K562 (cell line): Measurements from ENCODE around the gene SLC41A3. TPM values are rescaled to one million over a fixed set of nuclear protein-coding genes. Genes with fewer than 3 reads are reported as not detected.

Experiments
- ATAC-seq: fragments of 200-7000 bp; cut with Tn5 transposase; 3 replicates; pipeline ENCODE4 v1.9.1; 2020; ENCODE audit warnings: moderate library complexity
- BruUV-seq: library from RNA; stranded (reverse); fragments of 400-500 nt; replicated peaks from 2 replicates; lab custom pipeline; 2021; lab: Mats Ljungman, UMichigan
- CTCF ChIA-PET: fragments of 300-600 bp; formaldehyde crosslinking; extraction: SDS; loops from one replicate; lab custom pipeline; 2021; ENCODE audit warnings: low intra/inter-chr PET ratio; lab: Yijun Ruan, JAX
- POLR2A ChIA-PET: fragments of 300-600, 350-650 bp; sonication (Branson Sonifier 250); formaldehyde crosslinking; extraction: SDS; loops from one replicate; lab custom pipeline; 2021; ENCODE audit warnings: antibody characterized with exemption, inconsistent platforms; lab: Yijun Ruan, JAX
- DNase-seq, 4 experiments: peaks; one replicate each; pipeline versions ENCODE4 v3.0.0 to v3.0.0-alpha.2; 2011 to 2018; ENCODE audit warnings: low spot score in 3 of 4, mixed read lengths in 3 of 4; ENCODE audit errors: extremely low read depth in 1 of 4
- FAIRE-seq: peaks from 2 replicates; lab custom pipeline; 2011; peaks lifted over from hg19 to GRCh38; lab: Jason Lieb, UNC
- H2AFZ ChIP-seq: 2 replicates; pipeline ENCODE4 v1.6.0; 2011; ENCODE audit warnings: low read depth, low read length, control low read depth, inconsistent platforms
- H3K27ac ChIP-seq: fragments of 200-600 bp; 3 replicates; pipeline ENCODE4 v1.8.0; 2011; ENCODE audit warnings: low read depth, mild to moderate bottlenecking, control low read depth, inconsistent platforms, low read length, moderate library complexity, mixed read lengths; ENCODE audit errors: extremely low read depth
- H3K27me3 ChIP-seq, 2 experiments: fragments of 300-600 bp in 1 of 2; 2 replicates in 1 of 2; 3 replicates in 1 of 2; pipeline versions ENCODE4 v1.6.0 to v1.8.0; 2011; ENCODE audit warnings: inconsistent platforms in 2 of 2, low read length in 2 of 2, mild to moderate bottlenecking in 1 of 2, mixed read lengths in 1 of 2, moderate library complexity in 1 of 2; ENCODE audit not compliant: control insufficient read depth in 2 of 2, insufficient read depth in 2 of 2
- H3K36me3 ChIP-seq: fragments of 300-600 bp; 3 replicates; pipeline ENCODE4 v1.8.0; 2011; ENCODE audit warnings: mild to moderate bottlenecking, low read length, inconsistent platforms; ENCODE audit not compliant: control insufficient read depth, insufficient read depth
- H3K4me1 ChIP-seq, 2 experiments: fragments of 200-600 bp in 1 of 2; replicated peaks in 1 of 2; 2 replicates in 1 of 2; 3 replicates in 1 of 2; pipeline versions ENCODE4 v1.5.1 to v1.8.0; 2011; ENCODE audit warnings: inconsistent platforms in 2 of 2, low read length in 2 of 2, mild to moderate bottlenecking in 1 of 2, mixed read lengths in 1 of 2, moderate library complexity in 1 of 2; ENCODE audit not compliant: control insufficient read depth in 2 of 2, insufficient read depth in 2 of 2
- H3K4me2 ChIP-seq: 2 replicates; pipeline ENCODE4 v1.6.1; 2011; ENCODE audit warnings: low read length, control low read depth, inconsistent platforms, mixed read lengths; ENCODE audit not compliant: insufficient read depth
- H3K4me3 ChIP-seq: fragments of 200-600 bp; sonication (generic), shearing (Covaris generic); 2 replicates; pipeline ENCODE4 v1.5.1; 2016; ENCODE audit warnings: control low read depth, inconsistent platforms
- H3K79me2 ChIP-seq: fragments of 200-600 bp; 3 replicates; pipeline ENCODE4 v1.8.0; 2011; ENCODE audit warnings: low read length, inconsistent platforms; ENCODE audit not compliant: control insufficient read depth, insufficient read depth
- H3K9ac ChIP-seq, 2 experiments: 2 replicates each; pipeline versions ENCODE4 v1.6.0 to v1.6.1; 2011; ENCODE audit warnings: low read depth in 2 of 2, low read length in 2 of 2, control low read depth in 1 of 2, inconsistent platforms in 1 of 2, mild to moderate bottlenecking in 1 of 2, mixed read lengths in 1 of 2; ENCODE audit not compliant: insufficient read depth in 1 of 2
- H3K9me1 ChIP-seq: one replicate; pipeline ENCODE4 v1.6.0; 2011; ENCODE audit warnings: inconsistent platforms, mild to moderate bottlenecking, low read length, moderate library complexity; ENCODE audit not compliant: control insufficient read depth, insufficient read depth
- H3K9me3 ChIP-seq: replicated peaks from 2 replicates; pipeline ENCODE4 v1.5.1; 2011; ENCODE audit warnings: low read depth, low read length, inconsistent platforms; ENCODE audit not compliant: control insufficient read depth, insufficient read depth
- H4K20me1 ChIP-seq: replicated peaks from 2 replicates; pipeline ENCODE4 v1.6.1; 2011; ENCODE audit warnings: low read length, inconsistent platforms, mixed read lengths; ENCODE audit not compliant: control insufficient read depth, insufficient read depth
- C11orf30 ChIP-seq: fragments of 450-650 bp; IDR thresholded peaks from 2 replicates; pipeline ENCODE4 v1.6.1; 2016; ENCODE audit warnings: low read depth, mild to moderate bottlenecking
- CCNT2 ChIP-seq: IDR thresholded peaks from 2 replicates; pipeline ENCODE4 v1.6.1; 2011; ENCODE audit warnings: borderline replicate concordance, low read depth, mild to moderate bottlenecking, moderate library complexity, mixed read lengths, low read length; ENCODE audit not compliant: insufficient read length; ENCODE audit errors: extremely low read depth
- FOXJ3 ChIP-seq: sonication (generic); formaldehyde crosslinking; IDR thresholded peaks from 2 replicates; pipeline ENCODE4 v1.4.0; 2020; ENCODE audit warnings: mild to moderate bottlenecking, missing genetic modification reagents
- FOXP1 ChIP-seq: sonication (generic); formaldehyde crosslinking; IDR thresholded peaks from 2 replicates; pipeline ENCODE4 v1.8.0; 2022; ENCODE audit warnings: mild to moderate bottlenecking, missing genetic modification reagents
- FUS ChIP-seq: fragments of 200-400 bp; formaldehyde crosslinking; optimal IDR thresholded peaks from 2 replicates; pipeline ENCODE3; 2017; ENCODE audit warnings: low read depth, low read length
- HDAC3 ChIP-seq: fragments of 450-650 bp; IDR thresholded peaks from 2 replicates; pipeline ENCODE4 v1.6.1; 2018; ENCODE audit warnings: borderline replicate concordance, mild to moderate bottlenecking, moderate library complexity; ENCODE audit not compliant: partially characterized antibody
- HDGF ChIP-seq: fragments of 450-650 bp; IDR thresholded peaks from 2 replicates; pipeline ENCODE4 v1.6.1; 2016
- ILK ChIP-seq: fragments of 450-650 bp; IDR thresholded peaks from 2 replicates; pipeline ENCODE4 v1.6.1; 2016; ENCODE audit warnings: missing genetic modification characterization, low read depth, mild to moderate bottlenecking, missing compliant biosample characterization, moderate library complexity, borderline replicate concordance
- MED1 ChIP-seq: sonication (generic); formaldehyde crosslinking; IDR thresholded peaks from 2 replicates; pipeline ENCODE4 v1.8.1; 2023; ENCODE audit warnings: missing genetic modification reagents, borderline replicate concordance
- NCOR1 ChIP-seq: fragments of 450-650 bp; IDR thresholded peaks from 2 replicates; pipeline ENCODE4 v1.6.1; 2016; ENCODE audit warnings: mild to moderate bottlenecking, moderate library complexity
- NR4A1 ChIP-seq, 2 experiments: fragments of 250-450 bp in 1 of 2; fragments of 450-650 bp in 1 of 2; sonication (Bioruptor Pico) in 1 of 2; IDR thresholded peaks; 2 replicates each; pipeline versions ENCODE4 v1.4.0 to v1.6.1; 2016 to 2020; ENCODE audit warnings: mild to moderate bottlenecking in 2 of 2, missing compliant biosample characterization in 1 of 2, missing genetic modification characterization in 1 of 2, moderate library complexity in 1 of 2
- TOE1 ChIP-seq, 2 experiments: fragments of 450-650 bp in 1 of 2; sonication (generic) in 1 of 2; formaldehyde crosslinking in 1 of 2; IDR thresholded peaks; 2 replicates each; pipeline versions ENCODE4 v1.7.1 to v1.8.0; 2016 to 2022; ENCODE audit warnings: borderline replicate concordance in 2 of 2, mild to moderate bottlenecking in 2 of 2, antibody characterized with exemption in 1 of 2, inconsistent platforms in 1 of 2, low read depth in 1 of 2, missing genetic modification reagents in 1 of 2, moderate library complexity in 1 of 2
- ZNF124 ChIP-seq: sonication (generic); formaldehyde crosslinking; IDR thresholded peaks from 2 replicates; pipeline ENCODE4 v1.8.1; 2022; ENCODE audit warnings: missing genetic modification reagents
- ZNF146 ChIP-seq: IDR thresholded peaks from one replicate; pipeline ENCODE4 v1.6.1; 2018; ENCODE audit warnings: missing compliant biosample characterization; ENCODE audit not compliant: unreplicated experiment
- ZNF717 ChIP-seq: fragments of 250-450 bp; sonication (Bioruptor Pico); IDR thresholded peaks from 2 replicates; pipeline ENCODE4 v1.5.0; 2021
- WGBS: fragments of 100-300 bp; shearing (Covaris generic); methylation state at CpG from one replicate; pipeline ENCODE4 v1.1.6; 2016; ENCODE audit warnings: low coverage, mixed read lengths; ENCODE audit not compliant: insufficient coverage; ENCODE audit errors: missing lambda C conversion rate; 5-methylcytosine and 5-hydroxymethylcytosine counted together
- in situ Hi-C: fragments of 300-500 bp; cut with MboI; formaldehyde crosslinking; loops from 4 replicates; pipeline ENCODE4 v1.15.0; 2018; ENCODE audit warnings: inconsistent platforms, mixed read lengths
- intact Hi-C: fragments of 100-400 bp; cut with micrococcal nuclease; formaldehyde crosslinking; loops from 2 replicates; pipeline ENCODE4 v1.14.2; 2022
- polyA plus RNA-seq, 8 experiments: library from polyadenylated mRNA; depleted of rRNA in 4 of 8; stranded (reverse) in 5 of 8; unstranded in 3 of 8; fragments of >200 nt; fragmentation: Nextera tagmentation in 2 of 8; fragmentation: Illumina TruSeq in 1 of 8; extraction: Ambion mirVana in 2 of 8; extraction: Trizol in 1 of 8; gene quantifications; 2 replicates each; pipeline versions ENCODE4 v1.2.1 to v1.2.3, GENCODE V29; 2011 to 2014; ENCODE audit warnings: inconsistent platforms in 1 of 8, missing spikeins in 1 of 8
- total RNA-seq, 7 experiments: library from RNA; depleted of rRNA in 6 of 7; stranded (reverse); fragments of >200 nt in 6 of 7; fragmentation: Illumina TruSeq in 2 of 7; extraction: Trizol in 2 of 7; gene quantifications; 2 replicates each; pipeline versions ENCODE4 v1.2.1 to v1.2.3, GENCODE V29; 2011 to 2021; ENCODE audit warnings: low replicate concordance in 1 of 7
- TF ChIP-seq, protein P1 (sequence below): fragments of 450-650 bp; formaldehyde crosslinking; IDR thresholded peaks from 2 replicates; pipeline ENCODE4 v1.4.0; 2022; ENCODE audit warnings: missing genetic modification characterization

The SLC41A3 gene
- total and polyA plus RNA-seq, 9 of the 15 experiments (the other 6 are each of a cell fraction or from before 2014, with no cell fraction given), result 4.1 to 20.7 (median 11.2) TPM

DNA sequence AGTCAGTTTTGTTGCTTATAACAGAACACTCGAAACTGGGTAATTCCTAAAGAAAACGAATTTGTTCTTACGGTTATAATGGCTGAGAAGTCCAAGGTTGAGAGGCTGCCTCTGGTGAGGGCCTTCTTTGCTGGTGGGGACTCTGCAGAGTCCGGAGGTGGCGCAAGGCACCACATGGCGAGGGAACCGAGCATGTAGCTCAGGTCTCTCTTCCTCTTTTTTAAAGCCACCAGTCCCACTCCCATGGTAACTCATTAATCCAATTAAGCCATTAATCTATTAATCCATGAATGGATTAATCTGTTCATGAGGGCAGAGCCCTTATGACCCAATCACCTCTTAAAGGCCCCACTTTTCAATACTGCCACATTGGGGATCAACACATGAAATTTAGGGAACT lies 64.9 kb downstream of the SLC41A3 start (continued):
- TF ChIP-seq, protein P1, sequence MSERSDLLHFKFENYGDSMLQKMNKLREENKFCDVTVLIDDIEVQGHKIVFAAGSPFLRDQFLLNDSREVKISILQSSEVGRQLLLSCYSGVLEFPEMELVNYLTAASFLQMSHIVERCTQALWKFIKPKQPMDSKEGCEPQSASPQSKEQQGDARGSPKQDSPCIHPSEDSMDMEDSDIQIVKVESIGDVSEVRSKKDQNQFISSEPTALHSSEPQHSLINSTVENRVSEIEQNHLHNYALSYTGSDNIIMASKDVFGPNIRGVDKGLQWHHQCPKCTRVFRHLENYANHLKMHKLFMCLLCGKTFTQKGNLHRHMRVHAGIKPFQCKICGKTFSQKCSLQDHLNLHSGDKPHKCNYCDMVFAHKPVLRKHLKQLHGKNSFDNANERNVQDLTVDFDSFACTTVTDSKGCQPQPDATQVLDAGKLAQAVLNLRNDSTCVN (CRISPR knock-in tag), result no peak
- TF ChIP-seq FOXP1 (CRISPR knock-in tag) (no peak), MED1 (CRISPR knock-in tag) (no peak), HDGF (no peak), ILK (tag) (no peak), NCOR1 (no peak)

- WGBS, result 11% methylated on average over 1 of the region's 1 CpG
- ChIA-PET CTCF (no interaction called here), POLR2A (no interaction called here)
Measured at GRCh38 chr3:126018545-126018944, 65.4 kb downstream of the SLC41A3 start.

More at GRCh38 chr3:126018545-126018944, 65.4 kb downstream of the SLC41A3 start:
- TF ChIP-seq FUS (no peak), HDAC3 (no peak), FOXJ3 (CRISPR knock-in tag) (no peak), TOE1 (IDR thresholded peaks at IDR 0.05; ENCODE audit: borderline replicate concordance) (no peak), TOE1 (CRISPR knock-in tag; IDR thresholded peaks at IDR 0.05; ENCODE audit: borderline replicate concordance, low read depth) (no peak), ZNF146 (CRISPR knock-in tag) (no peak), ZNF717 (CRISPR knock-in tag) (no peak), C11orf30 (no peak), ZNF124 (CRISPR knock-in tag) (no peak), NR4A1 (CRISPR knock-in tag; IDR thresholded peaks at IDR 0.05) (no peak), NR4A1 (tag; IDR thresholded peaks at IDR 0.05) (no peak), CCNT2 (no peak)
- no peak overlapping the region for H3K4me3 ChIP-seq
- H2AFZ ChIP-seq, result no peak overlapping the region
- no peak overlapping the region for H3K9ac ChIP-seq
- H3K9me1 ChIP-seq, result no peaks in the 10 kb centered on the region
- FAIRE-seq (no peak), ATAC-seq (no peak), DNase-seq (no peak)
- intact Hi-C loops, result no loop called here
- no peaks in the 10 kb centered on the region for H3K4me1 ChIP-seq
- no peaks in the 10 kb centered on the region for H4K20me1 ChIP-seq
- H3K4me2 ChIP-seq, result no peak overlapping the region
- no peaks in the 10 kb centered on the region for H3K9me3 ChIP-seq
- H3K79me2 ChIP-seq, result no peaks in the 10 kb centered on the region
- no peaks in the 10 kb centered on the region for H3K27me3 ChIP-seq
- H3K36me3 ChIP-seq, result no peaks in the 10 kb centered on the region
- no TSS peak for BruUV-seq
- no peak overlapping the region for H3K27ac ChIP-seq
- in situ Hi-C loops, result no loop called here
